Kidney (tissue), 14 donors: Measurements from ENCODE around the gene AGTRAP. TPM values are rescaled to one million over a fixed set of nuclear protein-coding genes. Genes with fewer than 3 reads are reported as not detected.

Experiments
- DNase-seq, 5 donors: peaks; one replicate each; pipeline ENCODE4 v3.0.0-alpha.2; 2013 to 2020
- FAIRE-seq: peaks from 2 replicates; lab custom pipeline; 2012; peaks lifted over from hg19 to GRCh38; lab: Jason Lieb, UNC
- H3K27ac ChIP-seq, 2 donors: one replicate each; pipeline ENCODE4 v1.7.0; 2013; ENCODE audit warnings: low read depth in 2 of 2, low read length in 2 of 2, inconsistent platforms in 1 of 2
- H3K27me3 ChIP-seq: one replicate; pipeline ENCODE4 v1.7.1; 2013; ENCODE audit warnings: low read length, inconsistent platforms; ENCODE audit not compliant: control insufficient read depth, insufficient read depth
- H3K36me3 ChIP-seq, 3 donors: one replicate each; pipeline versions ENCODE4 v1.7.0 to v1.7.1; 2013; ENCODE audit warnings: low read length in 3 of 3, control low read depth in 1 of 3, inconsistent platforms in 1 of 3; ENCODE audit not compliant: insufficient read depth in 3 of 3, control insufficient read depth in 2 of 3
- H3K4me1 ChIP-seq, 3 donors: one replicate each; pipeline versions ENCODE4 v1.7.0 to v1.7.1; 2013; ENCODE audit warnings: low read length in 3 of 3, inconsistent platforms in 1 of 3, low read depth in 1 of 3; ENCODE audit not compliant: control insufficient read depth in 2 of 3, insufficient read depth in 2 of 3
- H3K4me3 ChIP-seq, 3 donors: one replicate each; pipeline versions ENCODE4 v1.7.0 to v1.8.1; 2013; ENCODE audit warnings: low read length in 3 of 3, control low read depth in 1 of 3, inconsistent platforms in 1 of 3
- H3K9ac ChIP-seq, 3 donors: one replicate each; pipeline versions ENCODE4 v1.7.0 to v1.7.1; 2013; ENCODE audit warnings: low read length in 3 of 3, control low read depth in 1 of 3, inconsistent platforms in 1 of 3
- H3K9me3 ChIP-seq, 3 donors: one replicate each; pipeline versions ENCODE4 v1.7.0 to v1.7.1; 2013; ENCODE audit warnings: low read length in 3 of 3, control low read depth in 1 of 3, inconsistent platforms in 1 of 3; ENCODE audit not compliant: control insufficient read depth in 2 of 3, insufficient read depth in 1 of 3
- intact Hi-C: fragments of 100-400 bp; cut with DNase I; formaldehyde crosslinking; loops from one replicate; pipeline ENCODE4 v1.11.1; 2022
- polyA plus RNA-seq: library from polyadenylated mRNA; stranded (reverse); fragments of 350-450 nt; fragmentation: Illumina TruSeq; extraction: RNeasy Lipid Tissue Mini Kit (QIAGEN cat#74804); gene quantifications from one replicate; pipeline ENCODE4 v1.2.3, GENCODE V29; 2014; ENCODE audit warnings: low read depth, low replicate concordance; ENCODE audit not compliant: insufficient read depth
- total RNA-seq: library from RNA; stranded (reverse); fragmentation: NEBNext Ultra II Directional; extraction: Animal tissue kit (Norgen Biotek cat#: 25700); gene quantifications from one replicate; pipeline ENCODE4 v1.2.1, GENCODE V29; 2021
- TF ChIP-seq, protein P1 (sequence below): IDR thresholded peaks from 3 replicates; pipeline ENCODE4 v1.5.1; 2012; ENCODE audit warnings: mild to moderate bottlenecking, moderate library complexity, borderline replicate concordance; ENCODE audit not compliant: insufficient read depth; ENCODE audit errors: extremely low read depth
- donor health status: control.
- donor health status: control.
- donor health status: control.
- donor health status: control.
- donor health status: control.
- donor health status: DM: yes; HTN: yes; CAD: no.
- donor health status: Normal renal cell carcinoma (clear cell type).

The AGTRAP gene
- total and polyA plus RNA-seq, 2 donors from 2014 or later, result 66.1 to 140 TPM

DNA sequence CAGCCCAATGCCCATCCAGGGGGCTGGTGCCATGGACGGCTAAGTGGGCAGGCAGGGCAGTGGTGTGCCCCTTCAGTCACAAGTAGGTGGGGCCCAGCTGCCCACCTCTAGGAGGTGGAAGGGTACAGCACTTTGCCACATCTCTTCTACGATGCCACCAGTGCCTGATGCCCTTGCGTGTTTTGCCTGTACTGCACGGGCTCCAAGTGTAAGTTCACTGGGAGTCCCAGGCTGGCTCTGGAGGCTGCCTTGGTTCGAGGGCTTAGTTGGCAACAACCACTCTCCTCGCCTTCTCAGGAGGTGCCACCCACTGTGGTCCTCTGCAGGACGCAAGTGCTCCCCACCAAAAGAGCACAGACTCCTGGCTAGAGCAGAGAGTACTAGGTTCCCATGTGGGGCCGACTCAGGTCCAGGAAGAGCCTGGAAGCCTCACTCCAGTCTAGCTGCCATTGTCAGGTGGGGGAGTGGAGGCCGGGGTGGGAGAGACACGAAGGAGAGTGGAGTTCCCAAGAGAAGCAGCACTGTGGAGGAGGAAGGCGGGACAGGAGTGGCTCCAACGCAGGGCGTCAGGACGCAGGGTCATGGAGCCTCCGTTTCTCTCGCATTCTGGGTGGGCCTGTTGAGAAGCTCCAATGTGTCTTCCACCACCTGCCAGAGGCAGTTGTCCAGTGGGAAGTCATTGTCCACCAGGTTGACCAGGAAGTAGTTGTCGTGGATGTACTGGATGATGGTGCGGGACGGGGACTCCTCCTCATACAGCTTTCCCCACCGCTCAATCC lies 54.4 kb downstream of the AGTRAP start:
- Histone ChIP-seq H3K27me3 (no peaks in the 10 kb centered on the region), H3K9me3 (no peaks in the 10 kb centered on the region), H3K4me1 (peaks cover 3 to 44% (median 36%) of the 10 kb centered on the region in 3 donors), H3K36me3 (peaks cover 0 to 48% (median 6%) of the 10 kb centered on the region in 3 donors), H3K4me3 (peak overlapping the region in 1 of 3 donors; percentile 8), H3K27ac (peak overlapping the region; percentile 94 to 97), H3K9ac (peak overlapping the region in 1 of 3 donors; percentile 62)
- intact Hi-C loops, result no loop called here
- FAIRE-seq, result no peak
- no peak for DNase-seq
- TF ChIP-seq, protein P1, sequence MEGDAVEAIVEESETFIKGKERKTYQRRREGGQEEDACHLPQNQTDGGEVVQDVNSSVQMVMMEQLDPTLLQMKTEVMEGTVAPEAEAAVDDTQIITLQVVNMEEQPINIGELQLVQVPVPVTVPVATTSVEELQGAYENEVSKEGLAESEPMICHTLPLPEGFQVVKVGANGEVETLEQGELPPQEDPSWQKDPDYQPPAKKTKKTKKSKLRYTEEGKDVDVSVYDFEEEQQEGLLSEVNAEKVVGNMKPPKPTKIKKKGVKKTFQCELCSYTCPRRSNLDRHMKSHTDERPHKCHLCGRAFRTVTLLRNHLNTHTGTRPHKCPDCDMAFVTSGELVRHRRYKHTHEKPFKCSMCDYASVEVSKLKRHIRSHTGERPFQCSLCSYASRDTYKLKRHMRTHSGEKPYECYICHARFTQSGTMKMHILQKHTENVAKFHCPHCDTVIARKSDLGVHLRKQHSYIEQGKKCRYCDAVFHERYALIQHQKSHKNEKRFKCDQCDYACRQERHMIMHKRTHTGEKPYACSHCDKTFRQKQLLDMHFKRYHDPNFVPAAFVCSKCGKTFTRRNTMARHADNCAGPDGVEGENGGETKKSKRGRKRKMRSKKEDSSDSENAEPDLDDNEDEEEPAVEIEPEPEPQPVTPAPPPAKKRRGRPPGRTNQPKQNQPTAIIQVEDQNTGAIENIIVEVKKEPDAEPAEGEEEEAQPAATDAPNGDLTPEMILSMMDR, result no peak

DNA sequence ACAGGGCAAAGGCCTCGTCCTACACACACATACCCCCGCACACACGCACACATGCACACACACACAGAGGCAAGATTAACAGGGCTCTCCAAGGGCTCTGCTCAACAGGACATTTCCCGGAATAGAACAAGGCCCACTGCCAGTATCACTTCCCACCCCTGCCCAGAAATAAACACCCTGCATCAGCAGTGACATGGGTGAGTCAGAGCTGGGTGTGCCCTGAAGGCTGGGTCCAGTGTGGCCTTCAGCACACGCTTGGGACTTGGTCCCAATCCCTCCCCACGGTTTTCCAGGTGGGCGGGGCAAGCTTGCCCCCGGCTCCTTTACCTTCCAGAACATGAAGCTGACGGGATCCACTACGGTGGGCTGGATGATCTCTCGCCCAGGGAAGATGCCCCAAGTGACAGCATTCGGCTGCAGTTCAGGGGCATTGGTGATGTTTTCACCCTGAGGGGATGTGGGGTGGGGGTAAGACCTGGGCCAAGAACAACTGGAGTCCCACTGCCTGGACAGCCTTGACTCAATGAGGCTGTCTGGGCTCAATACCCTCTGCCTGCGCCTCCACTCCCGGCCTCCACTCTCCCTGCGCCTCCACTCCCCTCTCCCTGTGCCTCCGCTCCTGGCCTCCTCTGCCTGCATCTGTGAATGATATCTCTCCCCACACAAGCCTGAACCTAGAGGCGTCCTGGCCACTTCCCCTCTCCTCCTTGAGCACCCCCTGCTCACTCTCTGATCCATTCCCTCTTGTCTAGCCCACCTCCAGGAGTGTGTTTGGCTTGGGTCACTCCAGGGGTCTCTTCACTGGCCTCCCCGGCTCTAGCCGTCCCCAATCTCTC lies 55.2 kb downstream of the AGTRAP start:
- TF ChIP-seq, protein P1, result no peak

DNA sequence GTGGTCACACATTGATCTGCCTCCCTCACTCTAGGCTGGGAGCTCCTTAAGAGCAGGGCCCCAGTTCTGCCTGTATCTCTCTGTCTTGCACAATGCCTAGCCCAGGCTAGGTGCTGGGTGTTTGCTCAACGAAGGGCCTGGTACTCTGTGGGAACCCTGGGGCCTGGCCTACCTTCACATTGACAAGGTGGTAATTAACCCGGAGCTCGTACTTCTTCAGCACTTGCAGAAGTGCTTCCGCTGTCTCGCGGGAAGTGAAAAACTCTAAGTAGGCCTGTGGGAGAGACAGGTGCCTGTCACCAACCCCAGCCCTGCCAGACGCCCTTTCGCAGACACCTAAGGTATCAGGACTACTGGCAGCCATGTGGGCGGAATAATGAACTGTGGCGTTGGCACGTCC lies 56.2 kb downstream of the AGTRAP start:
- FAIRE-seq (no peak), DNase-seq (peak in 2 of 5 donors; percentile 23 to 63)
- Histone ChIP-seq H3K36me3 (peaks cover 0 to 58% (median 10%) of the 10 kb centered on the region in 3 donors), H3K9me3 (no peaks in the 10 kb centered on the region), H3K4me1 (peaks cover 3 to 51% (median 39%) of the 10 kb centered on the region in 3 donors), H3K27ac (peak overlapping the region; percentile 90 to 97), H3K9ac (no peak overlapping the region), H3K27me3 (no peaks in the 10 kb centered on the region), H3K4me3 (no peak overlapping the region)
- intact Hi-C loops, result no loop called here
- TF ChIP-seq, protein P1, result no peak

More for the DNA sequence above, 55.2 kb downstream of the AGTRAP start:
- DNase-seq, result peak in 3 of 5 donors; percentile 45 to 96 (median 61)
- Histone ChIP-seq H3K9ac (peak overlapping the region in 2 of 3 donors; percentile 33 to 62), H3K4me1 (peaks cover 3 to 49% (median 40%) of the 10 kb centered on the region in 3 donors), H3K36me3 (peaks cover 0 to 56% (median 10%) of the 10 kb centered on the region in 3 donors), H3K4me3 (peak overlapping the region in 1 of 3 donors; percentile 8), H3K9me3 (no peaks in the 10 kb centered on the region), H3K27ac (peak overlapping the region; percentile 94 to 97), H3K27me3 (no peaks in the 10 kb centered on the region)
- peak; percentile 25 for FAIRE-seq
- intact Hi-C loops, result no loop called here
